Mucosa of descending colon (tissue), 3 donors: ENCODE measurements around the gene ZMIZ1. TPM values are rescaled to one million over a fixed set of nuclear protein-coding genes. Genes with fewer than 3 reads are reported as not detected.

Experiments used
- ATAC-seq: fragments of 200-7000 bp; cut with Tn5 transposase; one replicate; pipeline ENCODE4 v1.9.1; 2020; ENCODE audit warnings: mild to moderate bottlenecking, moderate library complexity
- DNase-seq, 3 donors: peaks; one replicate each; pipeline ENCODE4 v3.0.0-alpha.2; 2020
- H3K36me3 ChIP-seq: fragments of 200-600 bp; one replicate; pipeline ENCODE4 v1.8.0; 2021; ENCODE audit warnings: low read depth, mild to moderate bottlenecking
- H3K4me1 ChIP-seq: fragments of 200-600 bp; one replicate; pipeline ENCODE4 v1.8.0; 2021; ENCODE audit warnings: low read depth, mild to moderate bottlenecking
- H3K4me3 ChIP-seq: fragments of 200-600 bp; one replicate; pipeline ENCODE4 v1.8.0; 2021; ENCODE audit warnings: mild to moderate bottlenecking
- H3K9me3 ChIP-seq: fragments of 200-600 bp; one replicate; pipeline ENCODE4 v1.8.0; 2021; ENCODE audit warnings: mild to moderate bottlenecking
- intact Hi-C, 2 donors: fragments of 100-400 bp; cut with DNase I in 1 of 2; cut with micrococcal nuclease in 1 of 2; formaldehyde crosslinking; loops; one replicate each; pipeline versions ENCODE4 v1.11.0 to v1.11.1; 2022; cut with DNase I, micrococcal nuclease
- total RNA-seq, 3 donors: library from RNA; stranded (reverse); fragmentation: NEBNext Ultra II Directional in 2 of 3; extraction: Animal tissue kit (Norgen Biotek cat#: 25700) in 2 of 3; gene quantifications; one replicate each; pipeline versions ENCODE4 v1.2.1 to v1.2.4, GENCODE V29; 2021 to 2023
- TF ChIP-seq, protein P1 (sequence below): fragments of 200-600 bp; IDR thresholded peaks from one replicate; pipeline ENCODE4 v1.8.0; 2022; ENCODE audit warnings: antibody characterized with exemption, mild to moderate bottlenecking
- donor health status: DM: no; HTN: no; CAD: no; lungs with moderate emphysema.
- donor health status: DM: no; HTN: no; CAD: no.
- donor health status: DM: no; HTN: yes; CAD: no.

Gene ZMIZ1
- total RNA-seq, 3 donors from 2014 or later: 61.4 to 103 (median 89.1) TPM

DNA sequence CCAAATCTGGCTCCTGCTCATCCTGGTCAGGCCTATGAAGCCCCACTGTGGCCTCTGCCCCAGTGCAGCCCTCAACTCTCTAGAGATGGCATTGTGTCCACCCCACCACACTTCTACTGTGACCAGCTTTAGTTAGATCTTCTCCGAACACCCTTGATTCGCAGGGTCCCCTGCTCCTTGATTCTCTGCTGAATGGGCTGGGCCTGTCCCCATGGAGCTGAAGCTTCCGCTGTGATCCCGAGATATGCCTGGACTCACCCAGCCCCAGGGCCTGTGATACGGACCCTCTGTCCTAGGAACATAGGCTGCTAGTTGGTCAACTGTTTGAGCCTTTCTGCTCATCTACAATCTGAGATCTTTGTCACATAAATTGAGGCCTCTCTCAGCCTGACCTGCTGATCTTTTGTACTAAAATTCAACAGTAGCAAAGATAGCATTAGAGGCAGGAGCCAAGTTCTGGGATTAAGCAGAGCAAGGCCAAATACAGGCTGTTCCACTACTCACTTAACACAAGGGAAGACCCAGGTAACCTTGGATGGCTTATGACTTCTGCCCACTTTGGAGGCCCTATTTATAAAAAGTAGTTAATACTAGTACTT is 272.0 kb downstream of the ZMIZ1 start:
- no peaks in the 10 kb centered on the region for H3K9me3 ChIP-seq
- DNase-seq (no peak), ATAC-seq (no peak)
- H3K36me3 ChIP-seq: no peaks in the 10 kb centered on the region
- intact Hi-C loops: no loop called here
- TF ChIP-seq, protein P1, sequence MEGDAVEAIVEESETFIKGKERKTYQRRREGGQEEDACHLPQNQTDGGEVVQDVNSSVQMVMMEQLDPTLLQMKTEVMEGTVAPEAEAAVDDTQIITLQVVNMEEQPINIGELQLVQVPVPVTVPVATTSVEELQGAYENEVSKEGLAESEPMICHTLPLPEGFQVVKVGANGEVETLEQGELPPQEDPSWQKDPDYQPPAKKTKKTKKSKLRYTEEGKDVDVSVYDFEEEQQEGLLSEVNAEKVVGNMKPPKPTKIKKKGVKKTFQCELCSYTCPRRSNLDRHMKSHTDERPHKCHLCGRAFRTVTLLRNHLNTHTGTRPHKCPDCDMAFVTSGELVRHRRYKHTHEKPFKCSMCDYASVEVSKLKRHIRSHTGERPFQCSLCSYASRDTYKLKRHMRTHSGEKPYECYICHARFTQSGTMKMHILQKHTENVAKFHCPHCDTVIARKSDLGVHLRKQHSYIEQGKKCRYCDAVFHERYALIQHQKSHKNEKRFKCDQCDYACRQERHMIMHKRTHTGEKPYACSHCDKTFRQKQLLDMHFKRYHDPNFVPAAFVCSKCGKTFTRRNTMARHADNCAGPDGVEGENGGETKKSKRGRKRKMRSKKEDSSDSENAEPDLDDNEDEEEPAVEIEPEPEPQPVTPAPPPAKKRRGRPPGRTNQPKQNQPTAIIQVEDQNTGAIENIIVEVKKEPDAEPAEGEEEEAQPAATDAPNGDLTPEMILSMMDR: no peak
- peaks cover 5% of the 10 kb centered on the region for H3K4me1 ChIP-seq
- no peak overlapping the region for H3K4me3 ChIP-seq

DNA sequence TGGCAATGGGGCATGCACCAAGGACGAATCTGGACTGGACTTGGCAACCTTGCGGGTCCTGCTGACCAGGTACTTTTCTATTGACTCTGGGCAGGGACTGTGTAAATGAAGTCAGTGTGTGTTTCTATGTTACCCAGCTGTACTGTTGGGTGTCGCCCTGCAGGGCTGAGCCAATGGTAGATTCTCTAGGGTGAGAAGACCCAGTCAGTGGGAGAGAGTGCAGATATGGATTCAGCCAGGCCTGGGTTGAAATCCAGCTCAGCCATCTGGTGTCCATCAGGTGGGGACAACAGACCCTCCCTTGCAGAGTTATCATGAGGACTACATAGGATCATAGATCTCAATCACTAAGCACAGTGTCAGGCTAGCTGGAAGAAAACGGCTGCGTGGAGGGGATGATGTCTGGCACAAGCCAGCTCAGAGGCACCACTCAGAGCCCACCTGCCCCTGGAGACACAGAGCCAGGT is 273.6 kb downstream of the ZMIZ1 start:
- ATAC-seq (peak; percentile 34), DNase-seq (peak in 1 of 3 donors; percentile 19)
- intact Hi-C loops: no loop called here
- TF ChIP-seq, protein P1: no peak
- no peak overlapping the region for H3K4me3 ChIP-seq
- no peaks in the 10 kb centered on the region for H3K9me3 ChIP-seq
- peaks cover 5% of the 10 kb centered on the region for H3K4me1 ChIP-seq
- H3K36me3 ChIP-seq: no peaks in the 10 kb centered on the region

DNA sequence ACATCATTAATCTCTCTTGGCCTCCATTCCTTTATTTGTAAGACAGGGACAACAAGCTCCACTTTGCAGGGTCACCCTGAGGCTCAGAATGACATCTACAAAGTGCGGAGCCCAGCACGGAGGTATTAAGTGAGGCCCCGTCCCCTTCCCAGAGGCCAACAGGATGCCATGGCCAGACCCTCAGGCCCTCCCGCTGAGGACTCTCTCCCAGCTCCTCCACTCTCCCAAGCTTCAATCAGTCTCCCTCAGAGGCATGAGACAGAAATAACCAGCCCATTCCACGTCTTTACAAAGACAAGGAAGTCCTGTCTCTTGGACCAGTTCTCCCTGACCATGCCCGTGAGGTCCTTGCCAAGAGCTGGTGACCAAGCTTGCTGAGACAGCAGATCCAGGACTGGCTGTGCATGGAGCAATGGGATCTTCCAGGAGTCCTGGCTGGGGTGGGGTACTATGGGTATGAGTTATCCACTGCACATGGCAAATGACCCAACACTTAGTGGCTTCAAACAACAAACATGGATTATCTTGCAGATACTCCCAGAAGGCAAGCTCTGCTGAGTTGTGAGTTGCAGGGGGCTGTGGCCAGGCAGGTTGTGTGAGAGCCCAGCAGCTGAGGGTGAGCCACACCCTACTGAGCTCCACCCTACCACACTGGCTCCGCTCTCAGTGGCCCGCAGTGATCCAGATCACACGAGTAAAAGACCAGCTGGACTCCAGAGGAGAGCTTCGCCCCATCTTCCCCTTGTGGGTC is 274.2 kb downstream of the ZMIZ1 start:
- H3K36me3 ChIP-seq: no peaks in the 10 kb centered on the region
- ATAC-seq (peak; percentile 28), DNase-seq (peak in 1 of 3 donors; percentile 55)
- intact Hi-C loops: no loop called here
- no peaks in the 10 kb centered on the region for H3K9me3 ChIP-seq
- peaks cover 7% of the 10 kb centered on the region for H3K4me1 ChIP-seq
- TF ChIP-seq, protein P1: no peak
- H3K4me3 ChIP-seq: no peak overlapping the region

DNA sequence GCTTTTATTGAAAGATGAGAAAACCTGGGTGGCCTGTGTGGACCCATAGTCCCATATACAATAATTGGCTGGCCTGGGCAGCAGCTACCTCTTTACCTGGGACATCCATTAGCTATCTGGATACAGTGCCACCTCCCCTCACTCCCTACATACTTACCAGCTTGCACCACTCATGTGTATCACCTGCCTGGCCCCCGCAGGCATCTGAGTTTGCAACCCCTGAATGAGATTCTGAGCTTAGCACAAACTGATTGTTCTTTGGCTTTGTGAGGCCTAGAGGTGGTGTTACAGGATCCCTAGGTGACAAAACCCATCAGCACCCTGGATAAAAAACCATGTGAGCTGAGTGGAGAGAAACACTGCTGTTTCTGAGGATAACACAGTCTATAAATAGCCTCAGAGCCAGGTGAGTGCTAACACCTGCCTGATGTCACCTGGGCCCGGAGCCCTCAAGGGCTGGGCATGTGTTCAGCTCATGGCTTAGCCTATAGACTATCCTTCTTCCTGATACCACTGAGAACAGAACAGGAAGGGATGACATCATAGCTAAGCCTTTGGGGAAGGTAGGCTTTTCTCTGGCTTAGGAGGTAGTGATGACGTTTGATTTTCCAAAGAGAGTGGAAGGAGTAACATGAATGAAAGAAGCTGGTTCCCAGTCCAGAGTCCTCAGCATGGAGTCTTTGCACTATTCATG is 275.9 kb downstream of the ZMIZ1 start:
- peak; percentile 13 for ATAC-seq
- DNase-seq: no peak
- no peaks in the 10 kb centered on the region for H3K9me3 ChIP-seq
- H3K4me1 ChIP-seq: peaks cover 19% of the 10 kb centered on the region
- H3K36me3 ChIP-seq: no peaks in the 10 kb centered on the region
- intact Hi-C loops: no loop called here
- H3K4me3 ChIP-seq: no peak overlapping the region
- TF ChIP-seq, protein P1: no peak

DNA sequence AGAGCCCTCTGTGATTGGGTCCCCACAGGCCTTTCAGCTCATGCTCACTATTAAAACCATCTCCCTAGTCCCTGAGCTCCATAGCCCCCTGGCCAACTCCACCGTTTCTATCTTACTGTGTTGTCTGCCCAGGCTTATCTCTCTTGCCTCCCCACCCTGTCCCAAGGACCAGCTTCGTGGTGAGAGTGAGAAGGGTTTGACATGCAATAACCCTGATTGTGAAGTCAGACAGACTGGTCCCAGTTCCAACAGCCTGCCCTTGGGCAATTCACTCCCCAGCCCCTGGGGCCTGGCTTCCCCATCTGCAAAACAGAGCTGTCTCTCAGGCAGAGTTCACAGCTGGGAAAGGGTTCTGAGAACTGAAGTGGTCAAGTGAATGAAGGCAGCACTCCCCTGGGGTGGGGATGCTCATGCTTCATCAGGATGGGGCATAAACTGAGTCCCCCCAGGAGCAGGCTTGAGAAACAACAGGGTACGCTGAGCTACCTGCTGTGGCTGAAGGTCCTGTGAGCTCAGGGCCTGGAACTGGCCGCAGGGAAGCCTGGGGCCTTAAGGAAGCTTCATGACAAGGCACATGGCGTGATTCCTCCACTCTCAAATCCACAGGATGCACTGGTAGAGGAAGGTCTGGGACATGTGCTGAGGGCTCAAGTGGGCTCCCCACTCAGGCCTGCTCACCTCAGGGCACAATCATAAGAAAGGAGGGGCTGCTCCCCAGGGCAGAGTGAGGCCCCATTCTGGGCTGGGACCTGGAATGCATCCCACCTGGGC is 276.7 kb downstream of the ZMIZ1 start:
- DNase-seq (no peak), ATAC-seq (no peak)
- Histone ChIP-seq H3K4me3 (no peak overlapping the region), H3K9me3 (no peaks in the 10 kb centered on the region), H3K4me1 (peaks cover 19% of the 10 kb centered on the region), H3K36me3 (no peaks in the 10 kb centered on the region)
- intact Hi-C loops: no loop called here
- TF ChIP-seq, protein P1: no peak
